ENCODE measurements around the gene BAHD1. TPM values are rescaled to one million over a fixed set of nuclear protein-coding genes. Genes with fewer than 3 reads are reported as not detected.

Gene BAHD1
- total RNA-seq, result 9.3 and 11.2 TPM in 2 replicates

- peak; percentile 95 for DNase-seq (ENCODE audit: low read depth)
- no peak for TF ChIP-seq CTCF (IDR thresholded peaks at IDR 0.05; ENCODE audit: insufficient read depth, low read depth, low read length)
- H3K4me3 ChIP-seq (ENCODE audit: low read depth, low read length), result peak within 1 kb of the TSS; percentile 76
Observed at GRCh38 chr15:40440743-40441564, at the start of gene BAHD1. Gene BAHD1, plus strand, starts transcription at chr15:40440953. Its CDS starts 17,512 bp downstream, at chr15:40458465.

GRCh38 chr15:40392986-40393948 lies 47.5 kb upstream of the BAHD1 start:
- H3K4me3 ChIP-seq (ENCODE audit: low read depth, low read length), result no peak overlapping the region
- peak; percentile 22 for DNase-seq (ENCODE audit: low read depth)
- TF ChIP-seq CTCF (IDR thresholded peaks at IDR 0.05; ENCODE audit: insufficient read depth, low read depth, low read length), result no peak

GRCh38 chr15:40397688-40398412 lies 42.9 kb upstream of the BAHD1 start:
- TF ChIP-seq CTCF (IDR thresholded peaks at IDR 0.05; ENCODE audit: insufficient read depth, low read depth, low read length), result no peak
- DNase-seq (ENCODE audit: low read depth), result no peak
- H3K4me3 ChIP-seq (ENCODE audit: low read depth, low read length), result no peak overlapping the region

GRCh38 chr15:40398413-40398873 lies 42.3 kb upstream of the BAHD1 start:
- no peak for DNase-seq (ENCODE audit: low read depth)
- TF ChIP-seq CTCF (IDR thresholded peaks at IDR 0.05; ENCODE audit: insufficient read depth, low read depth, low read length), result no peak
- H3K4me3 ChIP-seq (ENCODE audit: low read depth, low read length), result no peak overlapping the region

- no peak for TF ChIP-seq CTCF (IDR thresholded peaks at IDR 0.05; ENCODE audit: insufficient read depth, low read depth, low read length)
- DNase-seq (ENCODE audit: low read depth), result no peak
- no peak overlapping the region for H3K4me3 ChIP-seq (ENCODE audit: low read depth, low read length)
Observed at GRCh38 chr15:40399370-40399769, 41.4 kb upstream of the BAHD1 start.
